Heart right ventricle (tissue), 16 donors: ENCODE measurements around the gene ATP6V1B1. TPM values are rescaled to one million over a fixed set of nuclear protein-coding genes. Genes with fewer than 3 reads are reported as not detected.

ENCODE experiments used
- ATAC-seq, 8 donors: fragments of 200-7000 bp; cut with Tn5 transposase; one replicate each; pipeline ENCODE4 v1.9.1; 2020; ENCODE audit warnings: mild to moderate bottlenecking in 8 of 8, moderate library complexity in 8 of 8, moderate number of reproducible peaks in 1 of 8
- DNase-seq, 2 donors: peaks; one replicate each; pipeline ENCODE4 v3.0.0-alpha.2; 2020
- H3K27ac ChIP-seq, 10 donors: fragments of 200-600 bp; sonication (generic) in 2 of 10; one replicate each; pipeline versions ENCODE4 v1.5.0 to v1.8.0; 2020 to 2022; ENCODE audit warnings: mild to moderate bottlenecking in 3 of 10
- H3K27me3 ChIP-seq, 7 donors: fragments of 200-600 bp; one replicate each; pipeline ENCODE4 v1.8.0; 2021 to 2022; ENCODE audit warnings: mild to moderate bottlenecking in 2 of 7
- H3K36me3 ChIP-seq, 9 donors: fragments of 200-600 bp; sonication (generic) in 1 of 9; one replicate each; pipeline versions ENCODE4 v1.5.0 to v1.8.0; 2020 to 2022; ENCODE audit warnings: mild to moderate bottlenecking in 2 of 9
- H3K4me1 ChIP-seq, 9 donors: fragments of 200-600 bp; sonication (generic) in 1 of 9; one replicate each; pipeline versions ENCODE4 v1.5.0 to v1.8.0; 2020 to 2022; ENCODE audit warnings: mild to moderate bottlenecking in 4 of 9
- H3K4me3 ChIP-seq, 10 donors: fragments of 200-600 bp; sonication (generic) in 2 of 10; one replicate each; pipeline versions ENCODE4 v1.5.0 to v1.8.0; 2020 to 2022; ENCODE audit warnings: mild to moderate bottlenecking in 7 of 10, moderate library complexity in 2 of 10
- H3K9me3 ChIP-seq, 11 donors: fragments of 200-600 bp in 10 of 11; sonication (generic) in 2 of 11; one replicate each; pipeline versions ENCODE4 v1.5.0 to v1.8.0; 2013 to 2022; ENCODE audit warnings: mild to moderate bottlenecking in 2 of 11, control low read depth in 1 of 11, moderate library complexity in 1 of 11
- WGBS, 2 donors: extraction: QIAGEN DNeasy Blood & Tissue Kit; methylation state at CpG; one replicate each; pipeline ENCODE4 v1.1.7; 2013; ENCODE audit warnings: inconsistent platforms in 1 of 2; 5-methylcytosine and 5-hydroxymethylcytosine counted together
- intact Hi-C, 10 donors: fragments of 100-400 bp; cut with DNase I; formaldehyde crosslinking; loops; one replicate each; pipeline versions ENCODE4 v1.11.1 to v1.14.2; 2022
- polyA plus RNA-seq, 2 donors: library from polyadenylated mRNA; stranded (reverse); fragments of 200-250 nt; gene quantifications; one replicate each; pipeline ENCODE4 v1.2.3, GENCODE V29; 2013
- total RNA-seq, 10 donors: library from RNA; stranded (reverse); fragmentation: NEBNext Ultra II Directional in 3 of 10; extraction: Animal tissue kit (Norgen Biotek cat#: 25700) in 3 of 10; gene quantifications; one replicate each; pipeline versions ENCODE4 v1.2.1 to v1.2.4, GENCODE V29; 2021 to 2023
- TF ChIP-seq, protein P1 (sequence below), 9 donors: fragments of 200-600 bp; sonication (generic) in 2 of 9; IDR thresholded peaks; one replicate each; pipeline versions ENCODE4 v1.5.0 to v1.8.0; 2021 to 2022; ENCODE audit warnings: antibody characterized with exemption in 9 of 9, mild to moderate bottlenecking in 5 of 9, moderate library complexity in 1 of 9
- donor health status: Arrhythmogenic right ventricular cardiomyopathy.
- donor health status: ischemic (EF 13 %, LVEDD 7.1; RV severe dilation, severe dysfunction).
- donor health status: healthy with polysubstance abuse.
- donor health status: DM: no; HTN: yes; CAD: no.
- donor health status: DM: no; HTN: no; CAD: no.
- donor health status: ischemic (EF 25% LVEDD 6.9; RV normal size, moderate dysfunction).
- donor health status: ischemic (EF 25% LVEDD 5.7; RV mildly dilated, moderate dysfunction).
- donor health status: healthy.
- donor health status: DM: yes; HTN: yes; CAD: no.
- donor health status: Ischemic cardiomyopathy.
- donor health status: ischemic (EF 35%, LVEDD 5.7; RV mildly dilated, moderate dysfunction).
- donor health status: nonischemic (EF 11% LVEDD 7.7; RV severe dilation, severe dysfunction).
- donor health status: DM: yes; HTN: yes; CAD: no.
- donor health status: PGD.
- donor health status: ischemic (EF 29% LVEDD 5.4; RV normal size, mild dysfunction).
- donor health status: nonischemic (EF 23%, LVEDD 6.1; RV moderate dilation, normal function).

The ATP6V1B1 gene
- total and polyA plus RNA-seq, 12 donors = 0.28 to 6.4 (median 0.88) TPM; not detected in 4

DNA sequence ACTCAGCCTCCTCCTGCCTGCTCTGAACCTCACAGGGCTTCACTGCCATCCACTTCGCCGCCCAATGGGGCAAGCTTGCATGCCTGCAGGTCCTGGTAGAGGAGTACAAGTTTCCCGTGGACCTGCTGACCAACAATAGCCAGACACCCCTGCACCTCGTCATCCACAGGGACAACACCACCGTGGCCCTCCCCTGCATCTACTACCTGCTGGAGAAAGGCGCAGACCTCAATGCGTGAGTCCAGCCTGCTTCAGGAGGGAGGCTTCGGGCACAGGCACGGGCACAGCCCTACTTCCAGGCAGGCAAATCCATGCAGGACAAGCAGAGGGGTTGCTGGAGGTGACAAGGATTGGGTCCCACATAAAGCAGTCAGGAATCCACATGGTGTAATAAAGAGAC, 43.9 kb downstream of the ATP6V1B1 start:
- H3K4me1 ChIP-seq = peaks cover 6 to 30% (median 22%) of the 10 kb centered on the region in 9 donors
- no peak for DNase-seq
- H3K27me3 ChIP-seq = peaks cover 0 to 12% (median 0%) of the 10 kb centered on the region in 7 donors
- TF ChIP-seq, protein P1, sequence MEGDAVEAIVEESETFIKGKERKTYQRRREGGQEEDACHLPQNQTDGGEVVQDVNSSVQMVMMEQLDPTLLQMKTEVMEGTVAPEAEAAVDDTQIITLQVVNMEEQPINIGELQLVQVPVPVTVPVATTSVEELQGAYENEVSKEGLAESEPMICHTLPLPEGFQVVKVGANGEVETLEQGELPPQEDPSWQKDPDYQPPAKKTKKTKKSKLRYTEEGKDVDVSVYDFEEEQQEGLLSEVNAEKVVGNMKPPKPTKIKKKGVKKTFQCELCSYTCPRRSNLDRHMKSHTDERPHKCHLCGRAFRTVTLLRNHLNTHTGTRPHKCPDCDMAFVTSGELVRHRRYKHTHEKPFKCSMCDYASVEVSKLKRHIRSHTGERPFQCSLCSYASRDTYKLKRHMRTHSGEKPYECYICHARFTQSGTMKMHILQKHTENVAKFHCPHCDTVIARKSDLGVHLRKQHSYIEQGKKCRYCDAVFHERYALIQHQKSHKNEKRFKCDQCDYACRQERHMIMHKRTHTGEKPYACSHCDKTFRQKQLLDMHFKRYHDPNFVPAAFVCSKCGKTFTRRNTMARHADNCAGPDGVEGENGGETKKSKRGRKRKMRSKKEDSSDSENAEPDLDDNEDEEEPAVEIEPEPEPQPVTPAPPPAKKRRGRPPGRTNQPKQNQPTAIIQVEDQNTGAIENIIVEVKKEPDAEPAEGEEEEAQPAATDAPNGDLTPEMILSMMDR (IDR thresholded peaks at IDR 0.05) = no peak
- intact Hi-C loops = no loop called here
- H3K4me3 ChIP-seq = no peak overlapping the region
- peaks cover 0 to 6% (median 0%) of the 10 kb centered on the region in 9 donors for H3K36me3 ChIP-seq
- 93% methylated on average over 9 of the region's 9 CpGs for WGBS, 2 donors
- peak overlapping the region in 1 of 10 donors; percentile 68 for H3K27ac ChIP-seq
- no peaks in the 10 kb centered on the region for H3K9me3 ChIP-seq
- no peak for ATAC-seq

DNA sequence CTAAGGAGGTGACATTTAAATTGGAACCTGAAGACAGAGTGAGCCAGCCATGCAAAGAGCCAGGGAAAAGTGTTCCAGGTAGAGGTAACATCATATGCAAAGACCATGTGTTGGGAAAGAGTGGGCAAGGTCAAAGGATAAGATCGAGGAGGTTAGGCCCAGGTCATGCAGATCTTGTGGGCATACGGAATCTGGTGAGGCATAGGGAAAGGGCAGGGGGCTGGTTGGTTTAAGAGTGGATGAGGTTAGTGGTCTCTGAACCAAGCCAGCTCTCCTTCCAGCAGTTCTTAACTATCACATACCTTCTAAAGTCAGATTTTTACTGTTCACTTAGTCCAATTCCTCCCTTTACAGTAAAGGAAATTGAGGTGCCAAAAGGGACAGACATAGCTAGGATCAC, 45.7 kb downstream of the ATP6V1B1 start:
- Histone ChIP-seq H3K4me1 (peaks cover 6 to 41% (median 22%) of the 10 kb centered on the region in 9 donors), H3K9me3 (no peaks in the 10 kb centered on the region), H3K27ac (no peak overlapping the region), H3K4me3 (no peak overlapping the region), H3K36me3 (peaks cover 0 to 17% (median 8%) of the 10 kb centered on the region in 9 donors), H3K27me3 (peaks cover 0 to 12% (median 0%) of the 10 kb centered on the region in 7 donors)
- intact Hi-C loops = no loop called here
- WGBS, 2 donors = 87 to 88% methylated on average over 2 of the region's 2 CpGs
- no peak for ATAC-seq
- TF ChIP-seq, protein P1 (IDR thresholded peaks at IDR 0.05) = no peak
- DNase-seq = no peak

DNA sequence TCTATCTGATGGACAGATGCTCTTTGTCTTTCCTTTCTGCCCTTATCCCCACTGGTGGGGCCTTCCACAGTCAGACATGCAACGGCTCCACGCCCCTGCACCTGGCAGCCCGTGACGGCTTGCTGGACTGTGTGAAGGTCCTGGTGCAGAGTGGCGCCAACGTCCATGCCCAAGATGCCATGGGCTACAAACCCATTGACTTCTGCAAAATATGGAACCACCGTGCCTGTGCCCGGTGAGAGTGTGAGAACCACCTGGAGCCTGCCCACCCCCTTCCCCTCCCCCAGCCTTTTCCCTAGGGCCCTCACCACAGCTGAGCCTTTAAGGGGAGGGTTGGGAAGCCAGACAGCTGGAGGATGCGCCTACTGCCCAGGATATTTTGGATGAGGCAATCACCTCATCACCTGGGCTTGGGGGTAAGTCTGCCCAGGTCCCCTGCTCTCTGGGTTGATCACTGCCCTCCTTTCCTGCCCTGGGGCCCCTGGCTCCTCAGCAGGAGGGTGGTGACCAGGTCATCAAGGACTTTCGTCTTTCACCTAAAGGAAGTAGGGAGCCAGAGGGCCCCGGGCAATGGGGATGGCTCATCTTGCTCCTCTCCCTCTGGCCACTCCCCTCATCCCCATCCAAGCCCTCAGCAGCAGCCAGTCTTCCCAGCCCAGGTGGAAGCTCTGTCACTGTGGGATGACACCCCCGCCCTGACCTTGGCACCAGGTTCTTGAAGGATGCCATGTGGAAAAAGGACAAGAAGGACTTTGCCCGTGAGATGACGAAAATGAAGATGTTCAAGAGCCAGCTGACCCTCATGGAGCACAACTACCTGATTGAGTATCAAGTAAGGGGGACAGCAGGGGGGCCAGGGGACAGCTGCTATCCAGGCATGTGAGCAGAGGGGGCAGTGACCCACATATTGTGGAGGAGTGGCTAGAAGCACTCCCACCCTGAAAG, 46.4 kb downstream of the ATP6V1B1 start:
- Histone ChIP-seq H3K4me3 (no peak overlapping the region), H3K9me3 (no peaks in the 10 kb centered on the region), H3K27ac (no peak overlapping the region), H3K4me1 (peaks cover 6 to 42% (median 26%) of the 10 kb centered on the region in 9 donors), H3K27me3 (peaks cover 0 to 12% (median 0%) of the 10 kb centered on the region in 7 donors), H3K36me3 (peaks cover 0 to 24% (median 12%) of the 10 kb centered on the region in 9 donors)
- TF ChIP-seq, protein P1 (IDR thresholded peaks at IDR 0.05) = no peak
- intact Hi-C loops = no loop called here
- DNase-seq = no peak
- ATAC-seq = no peak
- WGBS, 2 donors = 91 to 92% methylated on average over 14 of the region's 14 CpGs

DNA sequence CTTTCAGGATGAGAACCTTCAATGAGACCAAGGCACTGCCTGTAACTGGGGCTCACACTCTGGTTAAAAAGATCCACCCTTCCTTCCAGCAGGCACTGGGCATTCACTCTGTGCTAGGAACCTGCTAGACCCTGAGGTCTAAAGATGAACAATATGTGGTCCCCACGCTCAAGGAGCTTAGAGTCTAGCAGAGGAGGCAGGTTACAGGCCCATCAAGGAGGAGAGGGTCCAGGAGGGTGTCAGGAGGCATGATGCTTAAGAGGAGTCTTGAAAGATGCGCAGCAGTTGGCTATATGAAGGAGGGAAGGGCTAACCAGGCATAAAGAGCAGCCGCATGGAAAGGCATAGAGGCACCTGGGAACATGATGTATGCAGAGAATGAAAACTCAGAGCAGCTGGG, 47.3 kb downstream of the ATP6V1B1 start:
- TF ChIP-seq, protein P1 (IDR thresholded peaks at IDR 0.05) = no peak
- WGBS, 2 donors = 94 to 96% methylated on average over 3 of the region's 3 CpGs
- peaks cover 0 to 32% (median 12%) of the 10 kb centered on the region in 9 donors for H3K36me3 ChIP-seq
- no peak overlapping the region for H3K4me3 ChIP-seq
- intact Hi-C loops = no loop called here
- ATAC-seq = no peak
- peaks cover 0 to 12% (median 0%) of the 10 kb centered on the region in 7 donors for H3K27me3 ChIP-seq
- DNase-seq = no peak
- no peaks in the 10 kb centered on the region for H3K9me3 ChIP-seq
- no peak overlapping the region for H3K27ac ChIP-seq
- H3K4me1 ChIP-seq = peaks cover 4 to 45% (median 26%) of the 10 kb centered on the region in 9 donors
